GM12873 (cell line): ENCODE data around the gene OTOP2.

Experiments used
- CTCF ChIP-seq: IDR thresholded peaks from 2 replicates; pipeline ENCODE4 v1.5.1; 2012; ENCODE audit warnings: low read depth, mild to moderate bottlenecking, moderate library complexity, low read length, control low read depth; ENCODE audit not compliant: insufficient read depth; ENCODE audit errors: missing control alignments

OTOP2 gene

GRCh38 chr17:74956093-74956492, 32.0 kb downstream of the OTOP2 start:
- TF ChIP-seq CTCF: no peak

- TF ChIP-seq CTCF: peak; percentile 94
Measured at GRCh38 chr17:74957935-74958740, 34.1 kb downstream of the OTOP2 start.

GRCh38 chr17:74959826-74960515, 35.9 kb downstream of the OTOP2 start:
- no peak for TF ChIP-seq CTCF

- peak; percentile 75 for TF ChIP-seq CTCF
Measured at GRCh38 chr17:74960570-74961342, 36.7 kb downstream of the OTOP2 start.

GRCh38 chr17:74961657-74962350, 37.7 kb downstream of the OTOP2 start:
- peak; percentile 77 for TF ChIP-seq CTCF

- TF ChIP-seq CTCF: no peak
Measured at GRCh38 chr17:74962622-74963394, 38.7 kb downstream of the OTOP2 start.
